HepG2 (cell line): ENCODE results near the gene SGCB. TPM values are rescaled to one million over a fixed set of nuclear protein-coding genes. Genes with fewer than 3 reads are reported as not detected.

ENCODE experiments used
- ATAC-seq: fragments of 200-7000 bp; cut with Tn5 transposase; 3 replicates; pipeline ENCODE4 v1.9.1; 2020; ENCODE audit warnings: mild to moderate bottlenecking, moderate library complexity
- BruUV-seq: library from RNA; stranded (reverse); fragments of 400-500 nt; replicated peaks from 2 replicates; lab custom pipeline; 2021; lab: Mats Ljungman, UMichigan
- CTCF ChIA-PET: fragments of 300-600 bp; formaldehyde crosslinking; extraction: SDS; loops from one replicate; lab custom pipeline; 2021; ENCODE audit warnings: low total read pairs, inconsistent platforms, low intra/inter-chr PET ratio; lab: Yijun Ruan, JAX
- POLR2A ChIA-PET: fragments of 350-600 bp; sonication (Branson Sonifier 250); formaldehyde crosslinking; loops from one replicate; lab custom pipeline; 2020; ENCODE audit warnings: antibody characterized with exemption, inconsistent platforms; lab: Yijun Ruan, JAX
- DNase-seq: peaks from one replicate; pipeline ENCODE4 v3.0.0-alpha.2; 2015; ENCODE audit warnings: low spot score
- FAIRE-seq: peaks from 3 replicates; lab custom pipeline; 2011; peaks lifted over from hg19 to GRCh38; lab: Jason Lieb, UNC
- H2AFZ ChIP-seq: one replicate; pipeline ENCODE4 v1.6.1; 2011; ENCODE audit warnings: low read length, inconsistent platforms
- H3K27ac ChIP-seq: fragments of 300-600 bp; 3 replicates; pipeline ENCODE4 v1.8.0; 2011; ENCODE audit warnings: mixed run types, mild to moderate bottlenecking, mixed read lengths, low read length, inconsistent platforms; ENCODE audit not compliant: insufficient read depth; ENCODE audit errors: extremely low read length
- H3K27me3 ChIP-seq, 2 experiments: fragments of 200-600 bp in 1 of 2; 2 replicates in 1 of 2; 3 replicates in 1 of 2; pipeline versions ENCODE4 v1.6.0 to v1.8.0; 2011; ENCODE audit warnings: low read length in 2 of 2, mild to moderate bottlenecking in 2 of 2, moderate library complexity in 2 of 2, inconsistent platforms in 1 of 2; ENCODE audit not compliant: insufficient read depth in 2 of 2, control insufficient read depth in 1 of 2
- H3K36me3 ChIP-seq, 2 experiments: fragments of 200-600 bp in 1 of 2; replicated peaks in 1 of 2; 2 replicates in 1 of 2; 3 replicates in 1 of 2; pipeline versions ENCODE4 v1.5.1 to v1.8.0; 2011; ENCODE audit warnings: low read length in 2 of 2, inconsistent platforms in 1 of 2; ENCODE audit not compliant: insufficient read depth in 2 of 2, control insufficient read depth in 1 of 2
- H3K4me1 ChIP-seq: 2 replicates; pipeline ENCODE4 v1.5.1; 2012; ENCODE audit warnings: low read length, inconsistent platforms; ENCODE audit not compliant: insufficient read depth
- H3K4me2 ChIP-seq: 2 replicates; pipeline ENCODE4 v1.6.0; 2011; ENCODE audit warnings: low read depth, low read length, inconsistent platforms
- H3K4me3 ChIP-seq, 3 experiments: fragments of 200-600 bp in 1 of 3; sonication (generic), shearing (Covaris generic) in 1 of 3; replicated peaks in 1 of 3; 2 replicates each; pipeline ENCODE4 v1.5.1; 2011 to 2016; ENCODE audit warnings: low read length in 3 of 3, inconsistent platforms in 2 of 3, low read depth in 2 of 3, mild to moderate bottlenecking in 2 of 3, control low read depth in 1 of 3, mixed read lengths in 1 of 3; ENCODE audit not compliant: insufficient read depth in 1 of 3
- H3K79me2 ChIP-seq: one replicate; pipeline ENCODE4 v1.6.1; 2011; ENCODE audit warnings: low read length, inconsistent platforms; ENCODE audit not compliant: insufficient read depth
- H3K9ac ChIP-seq: 2 replicates; pipeline ENCODE4 v1.6.0; 2011; ENCODE audit warnings: mild to moderate bottlenecking, low read depth, low read length, inconsistent platforms; ENCODE audit not compliant: insufficient read depth
- H3K9me3 ChIP-seq: 2 replicates; pipeline ENCODE4 v1.5.1; 2012; ENCODE audit warnings: mild to moderate bottlenecking, low read length
- H4K20me1 ChIP-seq: 2 replicates; pipeline ENCODE4 v1.6.0; 2011; ENCODE audit warnings: inconsistent platforms, mild to moderate bottlenecking, low read length, moderate library complexity; ENCODE audit not compliant: insufficient read depth
- CHD2 ChIP-seq: IDR thresholded peaks from 2 replicates; pipeline ENCODE4 v1.6.1; 2011; ENCODE audit warnings: low read depth, low read length, improper control_type of control experiment
- FOXO1 ChIP-seq: sonication (generic); formaldehyde crosslinking; IDR thresholded peaks from 2 replicates; pipeline ENCODE4 v1.4.0; 2020; ENCODE audit warnings: missing genetic modification reagents
- MED1 ChIP-seq: sonication (generic); formaldehyde crosslinking; IDR thresholded peaks from 2 replicates; pipeline ENCODE4 v1.4.0; 2020; ENCODE audit warnings: missing genetic modification reagents
- NFYC ChIP-seq: IDR thresholded peaks from 2 replicates; pipeline ENCODE4 v1.6.1; 2016; ENCODE audit warnings: missing genetic modification reagents, missing compliant biosample characterization
- ONECUT2 ChIP-seq: sonication (generic); formaldehyde crosslinking; IDR thresholded peaks from 2 replicates; pipeline ENCODE4 v1.4.0; 2020; ENCODE audit warnings: missing genetic modification reagents
- PLRG1 ChIP-seq: fragments of 450-650 bp; conservative IDR thresholded peaks from 2 replicates; pipeline ENCODE4 v1.6.1; 2016
- RBFOX2 ChIP-seq: fragments of 200-400 bp; formaldehyde crosslinking; IDR thresholded peaks from 2 replicates; pipeline ENCODE4 v1.6.1; 2017; ENCODE audit warnings: low read depth, mild to moderate bottlenecking, low read length
- RCOR2 ChIP-seq: IDR thresholded peaks from 2 replicates; pipeline ENCODE4 v1.6.1; 2016; ENCODE audit warnings: missing biosample characterization, missing genetic modification reagents
- SKIL ChIP-seq: sonication (generic); formaldehyde crosslinking; IDR thresholded peaks from 2 replicates; pipeline ENCODE4 v1.8.0; 2022; ENCODE audit warnings: missing genetic modification reagents, mild to moderate bottlenecking, moderate library complexity, borderline replicate concordance
- SNAPC4 ChIP-seq: sonication (generic); formaldehyde crosslinking; IDR thresholded peaks from 2 replicates; pipeline ENCODE4 v1.4.0; 2020; ENCODE audit warnings: mild to moderate bottlenecking, missing genetic modification reagents
- SRSF4 ChIP-seq: fragments of 200-400 bp; formaldehyde crosslinking; IDR thresholded peaks from one replicate; pipeline ENCODE4 v1.6.1; 2018; ENCODE audit warnings: mild to moderate bottlenecking, low read depth, low read length, moderate library complexity; ENCODE audit not compliant: poor library complexity, severe bottlenecking
- STAT5B ChIP-seq: sonication (generic); formaldehyde crosslinking; IDR thresholded peaks from 2 replicates; pipeline ENCODE4 v1.4.0; 2020; ENCODE audit warnings: missing genetic modification reagents
- ZBTB26 ChIP-seq: IDR thresholded peaks from 2 replicates; pipeline ENCODE4 v1.6.1; 2016; ENCODE audit warnings: missing compliant biosample characterization, missing genetic modification reagents, borderline replicate concordance
- ZFP41 ChIP-seq: sonication (generic); formaldehyde crosslinking; IDR thresholded peaks from 2 replicates; pipeline ENCODE4 v1.4.0; 2020; ENCODE audit warnings: mild to moderate bottlenecking, missing genetic modification reagents, borderline replicate concordance
- ZKSCAN1 ChIP-seq: fragments of 150-350 bp; IDR thresholded peaks from 2 replicates; pipeline ENCODE4 v1.6.1; 2014; ENCODE audit warnings: low read length
- ZNF337 ChIP-seq: sonication (generic); formaldehyde crosslinking; IDR thresholded peaks from 2 replicates; pipeline ENCODE4 v1.5.1; 2020; ENCODE audit warnings: missing genetic modification reagents, low read depth, mild to moderate bottlenecking, borderline replicate concordance
- ZNF569 ChIP-seq: sonication (generic); formaldehyde crosslinking; IDR thresholded peaks from 2 replicates; pipeline ENCODE4 v1.5.0; 2020; ENCODE audit warnings: mild to moderate bottlenecking, missing genetic modification reagents, moderate library complexity, borderline replicate concordance
- ZSCAN30 ChIP-seq: sonication (generic); formaldehyde crosslinking; IDR thresholded peaks from 2 replicates; pipeline ENCODE4 v1.5.0; 2020; ENCODE audit warnings: mild to moderate bottlenecking, missing genetic modification reagents
- WGBS: methylation state at CpG from one replicate; pipeline ENCODE4 v1.1.6; 2017; ENCODE audit warnings: low lambda C conversion rate; 5-methylcytosine and 5-hydroxymethylcytosine counted together
- in situ Hi-C: cut with HindIII; loops from 2 replicates; pipeline ENCODE4 v1.10.0; 2017; ENCODE audit warnings: low pct_unique_long_range_greater_than_20kb; ENCODE audit not compliant: extremely low pct_ligation_motif_present
- intact Hi-C: fragments of 100-400 bp; cut with micrococcal nuclease; formaldehyde crosslinking; loops from one replicate; pipeline ENCODE4 v1.10.0; 2022; ENCODE audit not compliant: unreplicated experiment
- polyA plus RNA-seq, 8 experiments: library from polyadenylated mRNA; depleted of rRNA in 3 of 8; stranded (reverse) in 7 of 8; unstranded in 1 of 8; fragments of >200 nt; fragmentation: Illumina TruSeq in 4 of 8; extraction: Trizol in 4 of 8; gene quantifications; 2 replicates each; pipeline versions ENCODE4 v1.2.1 to v1.2.3, GENCODE V29; 2011 to 2016; ENCODE audit warnings: low read depth in 4 of 8, missing spikeins in 1 of 8, mixed read lengths in 1 of 8; ENCODE audit not compliant: insufficient read depth in 1 of 8
- total RNA-seq, 5 experiments: library from RNA; depleted of rRNA; stranded (reverse); fragments of >200 nt; fragmentation: Illumina TruSeq; extraction: Trizol; gene quantifications; 2 replicates each; pipeline ENCODE4 v1.2.3, GENCODE V29; 2016; ENCODE audit warnings: low read depth in 1 of 5

Gene SGCB
- total and polyA plus RNA-seq, 2 of the 13 experiments (the other 11 are each of a cell fraction or from before 2014, with no cell fraction given): 2.2 to 4.8 TPM

GRCh38 chr4:52049266-52049665, 11.2 kb upstream of the SGCB start:
- DNase-seq (no peak), ATAC-seq (no peak), FAIRE-seq (no peak)
- in situ Hi-C loops: no loop called here
- Histone ChIP-seq H3K27ac (no peak overlapping the region), H4K20me1 (no peaks in the 10 kb centered on the region), H3K4me3 (no peak overlapping the region), H2AFZ (no peak overlapping the region), H3K4me2 (no peak overlapping the region), H3K27me3 (no peaks in the 10 kb centered on the region; a peak in 1 of 5 replicates), H3K9me3 (no peaks in the 10 kb centered on the region), H3K79me2 (no peaks in the 10 kb centered on the region), H3K4me1 (peaks cover 21% of the 10 kb centered on the region), H3K9ac (no peak overlapping the region), H3K36me3 (no peaks in the 10 kb centered on the region)
- WGBS: 72% methylated on average over 5 of the region's 5 CpGs
- intact Hi-C loops: no loop called here
- ChIA-PET POLR2A (no interaction called here), CTCF (no interaction called here)
- BruUV-seq: no TSS peak
- TF ChIP-seq ZFP41 (CRISPR knock-in tag) (no peak), RBFOX2 (no peak), ZNF569 (CRISPR knock-in tag) (no peak), NFYC (CRISPR knock-in tag) (no peak), CHD2 (no peak), ZSCAN30 (CRISPR knock-in tag) (no peak), ONECUT2 (no peak), ZBTB26 (CRISPR knock-in tag) (no peak), PLRG1 (no peak), STAT5B (CRISPR knock-in tag) (no peak), FOXO1 (CRISPR knock-in tag) (no peak), ZNF337 (CRISPR knock-in tag) (no peak), RCOR2 (CRISPR knock-in tag) (no peak), MED1 (CRISPR knock-in tag) (no peak), SNAPC4 (no peak), SKIL (CRISPR knock-in tag) (no peak), ZKSCAN1 (no peak), SRSF4 (no peak)
